ENCODE data around the gene PPP1R14D. TPM values are rescaled to one million over a fixed set of nuclear protein-coding genes. Genes with fewer than 3 reads are reported as not detected.

The PPP1R14D gene
- total RNA-seq, 2 donors from 2014 or later: 0.97 TPM; not detected in 1

- Histone ChIP-seq H3K4me3 (no peak overlapping the region), H3K27me3 (replicated peaks; ENCODE audit: insufficient read depth) (no peaks in the 10 kb centered on the region), H3K4me1 (replicated peaks) (peaks cover 7% of the 10 kb centered on the region), H3K27ac (no peak overlapping the region), H3K36me3 (peaks cover 0 to 3% of the 10 kb centered on the region in 2 donors), H3K9me3 (no peaks in the 10 kb centered on the region)
- no peak for DNase-seq (ENCODE audit: low spot score)
- intact Hi-C loops (cut with DNase I): no loop called here
- WGBS: 81% methylated on average over 7 of the region's 7 CpGs
- no peak for TF ChIP-seq POLR2A (IDR thresholded peaks at IDR 0.05)
- no peak for TF ChIP-seq CTCF (IDR thresholded peaks at IDR 0.05)
- TF ChIP-seq POLR2AphosphoS5 (IDR thresholded peaks at IDR 0.05): no peak
These were observed 9.5 kb downstream of the PPP1R14D start for GRCh38 chr15:40819048-40819447.

GRCh38 chr15:40815042-40815698 lies 13.3 kb downstream of the PPP1R14D start:
- no peak overlapping the region for H3K4me3 ChIP-seq
- H3K27ac ChIP-seq: no peak overlapping the region
- DNase-seq (ENCODE audit: low spot score): peak; percentile 32
- no peaks in the 10 kb centered on the region for H3K9me3 ChIP-seq
- no peaks in the 10 kb centered on the region for H3K27me3 ChIP-seq (replicated peaks; ENCODE audit: insufficient read depth)
- WGBS: 27% methylated on average over 4 of the region's 4 CpGs
- intact Hi-C loops (cut with DNase I): no loop called here
- H3K4me1 ChIP-seq (replicated peaks): peaks cover 7% of the 10 kb centered on the region
- TF ChIP-seq CTCF (IDR thresholded peaks at IDR 0.05): no peak
- H3K36me3 ChIP-seq: peaks cover 0 to 6% of the 10 kb centered on the region in 2 donors

GRCh38 chr15:40812721-40813425 lies 15.6 kb downstream of the PPP1R14D start:
- no peak for DNase-seq (ENCODE audit: low spot score)
- H3K36me3 ChIP-seq: peaks cover 0 to 6% of the 10 kb centered on the region in 2 donors
- peaks cover 7% of the 10 kb centered on the region for H3K4me1 ChIP-seq (replicated peaks)
- TF ChIP-seq CTCF (IDR thresholded peaks at IDR 0.05): no peak
- no peak for TF ChIP-seq POLR2AphosphoS5 (IDR thresholded peaks at IDR 0.05)
- no peak for TF ChIP-seq POLR2A (IDR thresholded peaks at IDR 0.05)
- H3K4me3 ChIP-seq: no peak overlapping the region
- intact Hi-C loops (cut with DNase I): no loop called here
- no peak overlapping the region for H3K27ac ChIP-seq
- no peaks in the 10 kb centered on the region for H3K9me3 ChIP-seq
- 94% methylated on average over 12 of the region's 12 CpGs for WGBS
- H3K27me3 ChIP-seq (replicated peaks; ENCODE audit: insufficient read depth): no peaks in the 10 kb centered on the region

- 63% methylated on average over 8 of the region's 8 CpGs for WGBS
- intact Hi-C loops (cut with DNase I): no loop called here
- H3K9me3 ChIP-seq: no peaks in the 10 kb centered on the region
- DNase-seq (ENCODE audit: low spot score): no peak
- TF ChIP-seq POLR2A (IDR thresholded peaks at IDR 0.05) (no peak), CTCF (IDR thresholded peaks at IDR 0.05) (no peak), POLR2AphosphoS5 (IDR thresholded peaks at IDR 0.05) (no peak)
- H3K4me3 ChIP-seq: no peak overlapping the region
- no peaks in the 10 kb centered on the region for H3K27me3 ChIP-seq (replicated peaks; ENCODE audit: insufficient read depth)
- H3K36me3 ChIP-seq: peaks cover 0 to 2% of the 10 kb centered on the region in 2 donors
- peaks cover 3% of the 10 kb centered on the region for H3K4me1 ChIP-seq (replicated peaks)
- no peak overlapping the region for H3K27ac ChIP-seq
These were observed 19.6 kb downstream of the PPP1R14D start for GRCh38 chr15:40808861-40809450.

Data from prostate gland (tissue), 2 donors.